NCI-H526 (cell line): Measurements from ENCODE around the gene AFTPH.

Experiments
- DNase-seq, 2 experiments: peaks; one replicate each; lab custom pipeline; 2025; lab: John Stamatoyannopoulos, UW

AFTPH gene

DNA sequence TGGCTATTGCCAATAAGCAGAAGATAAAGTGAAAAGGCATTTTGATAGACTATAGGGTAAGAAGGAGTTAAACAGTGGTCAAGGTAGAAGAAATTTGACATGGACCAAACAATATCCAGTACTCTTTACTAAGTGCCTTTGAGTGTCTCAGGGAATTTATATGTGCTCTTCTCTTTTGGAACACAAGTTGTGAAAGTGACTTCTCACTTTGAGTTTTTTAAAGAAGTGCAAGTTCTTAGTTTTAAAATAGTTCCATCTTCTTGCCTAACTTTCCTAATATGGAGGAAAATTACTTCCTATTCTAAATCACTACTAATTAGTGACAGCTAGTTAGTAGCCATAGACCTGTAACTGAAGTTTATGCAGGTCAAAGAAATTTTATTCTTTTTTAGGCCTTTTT lies 63.4 kb downstream of the AFTPH start:
- DNase-seq = no peak

DNA sequence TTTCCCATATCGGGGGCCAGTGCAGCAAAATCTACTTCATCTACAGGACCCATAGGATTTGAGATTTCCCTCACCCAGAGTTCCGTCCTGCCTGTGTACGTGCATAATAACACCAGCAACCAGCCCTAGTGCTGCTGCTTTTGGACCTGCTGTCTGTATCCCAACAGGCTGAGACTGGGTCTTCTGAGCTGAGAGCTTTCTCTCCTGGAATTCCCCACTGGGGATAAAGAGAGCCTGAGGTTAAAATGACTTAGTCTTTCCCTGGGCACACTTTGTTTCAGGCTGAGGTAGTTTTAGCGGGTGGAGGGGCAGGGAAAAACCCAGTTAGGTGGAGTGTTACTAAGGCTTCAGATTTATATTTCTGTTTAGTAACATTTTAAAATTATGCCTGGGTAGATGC lies 67.1 kb downstream of the AFTPH start:
- DNase-seq = no peak

DNA sequence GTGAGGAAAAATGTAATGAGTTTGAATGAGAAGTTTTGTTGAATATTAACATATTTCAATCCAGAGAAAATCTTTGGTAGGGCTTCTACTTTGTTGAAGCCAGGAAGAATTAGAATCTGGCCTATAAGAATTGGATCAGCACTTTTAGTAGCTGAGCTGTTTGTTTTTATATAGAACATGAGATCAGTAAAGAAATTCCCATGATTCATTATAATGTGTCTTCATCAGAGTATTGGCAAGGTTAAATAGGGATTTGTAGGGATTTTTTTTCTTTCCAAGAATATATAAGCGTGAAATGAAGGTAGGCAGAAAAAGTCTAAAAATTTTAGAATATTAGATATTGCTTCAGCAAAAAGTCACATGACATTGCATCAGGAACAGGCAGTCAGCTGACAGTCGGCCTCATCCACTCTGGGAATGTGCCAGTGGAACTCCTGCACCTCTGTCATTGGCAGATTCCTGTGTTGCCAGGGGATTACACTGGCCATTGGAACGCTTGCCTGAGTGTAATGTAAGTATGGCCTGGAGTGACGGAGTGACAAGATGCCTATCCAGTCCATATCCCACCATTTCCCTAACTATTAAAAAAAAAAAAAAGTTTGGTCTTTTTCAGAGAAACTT lies 69.0 kb downstream of the AFTPH start:
- DNase-seq = no peak

DNA sequence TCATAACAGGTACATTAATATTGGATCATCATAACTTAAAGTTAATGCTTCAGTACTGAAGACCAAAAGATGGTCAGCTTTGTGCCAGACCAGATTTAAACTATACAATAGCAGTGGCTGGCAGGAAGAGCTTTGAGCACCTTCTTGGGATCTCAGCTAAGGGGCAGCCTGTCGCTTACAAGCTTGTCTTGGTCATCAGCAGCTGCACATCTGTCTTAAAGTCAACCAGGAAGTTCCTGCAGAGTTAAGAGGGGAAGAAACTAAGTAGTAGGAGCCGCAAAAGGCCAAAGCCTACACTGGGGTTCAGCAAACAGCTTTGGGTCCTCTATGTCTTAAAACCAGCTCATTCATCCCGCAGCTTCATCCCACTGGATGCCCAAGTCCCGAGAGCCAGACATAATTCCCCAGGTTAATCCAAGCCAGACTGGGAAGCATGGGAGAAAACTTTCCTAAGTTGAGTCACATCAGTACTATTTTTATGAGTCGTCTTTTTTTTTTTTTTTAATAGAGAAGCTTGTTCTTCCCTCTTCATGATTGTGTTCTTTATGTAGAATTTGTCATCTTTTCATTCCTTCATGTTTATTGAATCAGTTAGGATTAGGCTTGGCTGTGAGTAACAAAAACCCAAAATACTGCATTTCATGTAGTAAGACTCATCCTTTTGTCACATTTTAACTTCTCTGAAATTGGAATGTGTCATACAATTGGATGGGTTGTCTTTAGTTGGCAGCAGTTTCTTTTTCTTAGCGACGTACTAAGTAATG lies 70.3 kb downstream of the AFTPH start:
- DNase-seq = no peak

- DNase-seq = peak in 1 of 2 experiments; percentile 15
These were observed 71.5 kb downstream of the AFTPH start for GRCh38 chr2:64595397-64596176.

DNA sequence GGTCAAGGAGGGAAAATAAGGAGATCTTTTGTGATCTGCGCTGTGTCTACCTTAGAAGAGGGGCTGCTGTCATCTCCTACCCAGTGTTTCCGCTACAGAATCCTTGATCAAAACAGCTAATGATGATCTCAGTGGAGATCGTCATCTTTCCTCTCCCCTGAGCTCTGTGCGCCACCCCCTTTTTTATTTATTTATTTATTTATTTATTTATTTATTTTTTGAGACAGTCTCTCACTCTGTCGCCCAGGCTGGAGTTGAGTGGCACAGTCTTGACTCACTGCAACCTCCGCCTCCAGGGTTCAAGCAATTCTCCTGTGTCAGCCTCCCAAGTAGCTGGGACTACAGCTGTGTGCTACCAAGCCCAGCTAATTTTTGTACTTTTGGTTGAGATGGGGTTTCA lies 74.1 kb downstream of the AFTPH start:
- no peak for DNase-seq

- DNase-seq = no peak
These were observed 75.3 kb downstream of the AFTPH start for GRCh38 chr2:64599469-64599868.

- no peak for DNase-seq
These were observed 77.1 kb downstream of the AFTPH start for GRCh38 chr2:64601034-64601754.

DNA sequence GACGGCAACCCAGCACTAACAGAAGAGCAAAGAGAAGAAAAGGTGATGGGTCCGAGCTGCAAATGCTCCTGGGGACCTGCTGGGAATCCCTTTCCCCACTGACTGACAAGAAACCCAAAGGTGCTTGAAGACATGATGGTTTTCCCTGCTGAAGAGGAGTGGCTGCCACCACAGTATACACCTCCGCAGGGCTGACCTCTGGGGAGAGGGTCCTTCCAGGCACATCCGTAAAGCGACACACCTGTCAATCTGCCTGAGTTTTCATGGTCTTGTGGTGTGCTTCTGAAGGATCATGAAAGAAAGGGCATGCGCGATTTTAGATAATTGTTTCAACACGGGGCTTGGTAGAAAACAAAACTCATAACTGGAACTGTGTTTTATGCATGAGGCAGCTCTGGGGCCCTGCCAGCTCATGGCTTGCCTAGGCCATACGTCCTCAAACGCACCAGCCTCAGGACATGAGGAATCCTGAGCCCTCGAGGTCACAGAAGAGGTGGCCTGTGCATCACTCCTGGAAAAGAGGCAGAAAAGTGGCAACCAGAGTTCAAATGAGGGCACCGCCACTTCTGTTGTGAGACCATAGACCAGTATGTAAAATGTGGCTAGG lies 77.8 kb downstream of the AFTPH start:
- DNase-seq = no peak

GRCh38 chr2:64602436-64602835 lies 78.3 kb downstream of the AFTPH start:
- DNase-seq = no peak

DNA sequence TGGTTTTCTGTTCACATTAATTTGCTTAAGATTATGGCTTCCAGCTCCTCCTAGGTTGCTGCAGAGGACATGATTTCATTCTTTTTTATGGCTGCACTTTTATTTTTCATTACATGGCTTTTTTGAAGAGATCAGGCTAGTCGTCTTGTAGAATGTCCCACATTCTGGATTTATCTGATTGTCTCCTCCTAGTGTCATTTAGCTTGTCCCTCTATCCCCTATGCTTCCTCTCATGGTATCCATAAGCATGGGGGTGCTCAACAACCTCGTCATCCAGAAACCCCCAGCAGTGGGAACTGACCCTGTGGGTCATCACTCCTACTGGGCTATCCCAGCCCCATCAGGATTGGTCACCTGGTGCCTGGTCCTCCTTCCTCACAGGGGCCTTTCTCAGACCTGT lies 80.0 kb downstream of the AFTPH start:
- DNase-seq = no peak

DNA sequence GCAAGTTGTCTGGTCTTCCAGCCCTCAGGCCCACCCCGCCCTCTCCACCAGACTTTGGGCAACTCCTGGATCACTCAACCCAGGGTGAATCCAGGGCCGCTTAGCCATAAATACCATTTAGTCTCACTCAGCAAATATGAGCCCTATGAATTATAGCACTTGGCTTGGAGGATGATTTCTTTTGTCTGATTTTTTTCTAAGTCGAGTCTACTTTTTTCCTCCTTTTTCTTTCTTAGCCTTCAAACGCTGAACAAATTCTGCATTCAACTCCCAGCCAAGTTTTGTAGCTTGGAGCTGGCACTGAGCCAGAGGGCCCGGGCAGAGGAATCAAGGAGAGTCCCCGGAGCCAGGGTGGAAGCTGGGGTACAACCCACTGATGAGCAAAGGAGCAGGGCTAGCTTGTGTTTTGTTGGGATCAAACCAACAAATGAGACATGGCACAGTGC lies 80.9 kb downstream of the AFTPH start:
- DNase-seq = no peak

GRCh38 chr2:64605991-64606478 lies 81.9 kb downstream of the AFTPH start:
- DNase-seq = no peak

DNA sequence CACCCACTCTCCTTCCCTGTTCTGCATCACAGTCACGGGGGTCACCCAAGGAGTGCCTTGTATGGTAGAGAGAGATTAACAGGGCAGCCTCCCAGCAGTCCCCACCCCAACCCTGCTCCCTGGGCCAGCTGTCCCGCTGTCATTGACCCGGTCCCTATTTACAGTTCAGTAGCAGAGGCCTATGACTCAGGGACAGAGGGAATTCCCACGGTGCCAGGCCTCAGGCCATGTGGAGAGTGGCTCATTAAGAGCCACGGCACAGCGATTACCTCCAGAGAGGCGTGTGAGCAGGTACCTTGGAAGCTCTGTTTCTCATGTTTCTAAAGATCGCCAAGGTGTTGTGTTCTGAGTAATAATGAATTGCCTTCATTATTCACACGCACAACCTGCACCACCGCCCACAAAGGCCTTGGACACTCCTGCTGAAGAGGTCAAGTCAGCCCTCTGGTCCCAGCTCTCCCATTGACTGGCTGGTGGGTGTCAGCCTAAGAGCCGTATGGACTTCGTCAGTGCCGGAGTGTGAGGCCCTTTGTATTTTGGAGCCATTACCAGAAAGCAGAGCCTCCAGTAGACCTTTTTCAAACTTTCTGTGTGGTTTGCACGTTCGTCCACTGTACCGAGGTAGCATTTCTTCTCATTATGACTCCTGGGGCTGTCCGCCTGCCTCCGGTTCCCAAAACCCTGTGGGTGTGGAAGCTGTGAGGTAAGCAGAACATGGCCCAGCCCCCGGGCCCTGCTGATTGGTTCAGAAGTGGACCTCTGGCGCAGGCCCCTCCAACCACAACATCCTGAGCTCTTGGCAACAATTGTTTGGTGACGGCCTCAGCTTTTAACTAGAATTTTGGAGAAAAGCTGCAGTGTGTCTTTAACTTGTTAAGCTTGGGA lies 82.6 kb downstream of the AFTPH start:
- no peak for DNase-seq

- DNase-seq = peak; percentile 39 to 61
These were observed 83.5 kb downstream of the AFTPH start for GRCh38 chr2:64607381-64608304.

GRCh38 chr2:64608867-64609226 lies 84.7 kb downstream of the AFTPH start:
- no peak for DNase-seq

DNA sequence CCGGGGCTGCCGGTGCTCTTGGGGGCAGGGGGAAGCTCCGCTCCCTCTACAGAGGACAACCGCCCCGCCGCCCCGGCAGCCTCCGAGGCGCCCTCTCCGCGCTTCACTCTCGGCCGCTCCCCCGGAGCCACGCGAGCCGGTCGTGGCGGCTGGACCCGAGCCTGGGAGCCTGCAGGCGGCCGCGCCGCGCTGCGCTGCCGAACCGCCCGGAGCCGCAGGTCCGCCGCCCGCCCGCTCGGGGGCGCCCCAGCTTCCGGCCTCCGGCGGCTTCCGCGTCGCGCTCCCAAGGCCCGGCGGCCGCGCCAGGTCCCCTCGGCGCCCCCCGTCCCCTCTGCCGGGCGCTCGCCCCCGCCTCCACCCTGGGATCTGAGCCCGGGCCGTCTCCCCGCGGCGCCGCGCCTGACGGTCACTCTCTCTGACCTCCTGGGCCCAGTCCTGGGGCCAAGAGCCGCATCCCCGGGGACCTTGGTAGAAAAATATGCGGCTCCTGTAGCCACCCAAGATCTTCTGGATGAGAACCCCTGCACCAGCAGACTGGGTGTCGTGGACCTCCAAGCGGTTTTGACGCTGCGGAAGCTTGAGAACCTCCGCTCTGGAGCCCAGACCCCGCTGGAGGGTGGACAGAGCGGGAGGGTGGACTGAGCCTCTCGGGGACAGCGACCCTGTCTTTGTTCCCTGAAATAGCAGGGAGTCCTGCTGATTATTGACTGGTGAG lies 85.3 kb downstream of the AFTPH start:
- peak in 1 of 2 experiments; percentile 19 for DNase-seq

- DNase-seq = no peak
These were observed 85.8 kb downstream of the AFTPH start for GRCh38 chr2:64609942-64610281.

GRCh38 chr2:64610316-64610855 lies 86.3 kb downstream of the AFTPH start:
- no peak for DNase-seq
